Activated CD4-positive, CD25-positive, alpha-beta regulatory T cell treated with anti-CD3 and anti-CD28 coated beads, Interleukin-2, amount 50 U/mL, for 72 hours (primary cell): ENCODE data around the gene SLC6A13.
"Not testable (repeated sequence)": the region's sequence is repeated elsewhere in the genome, so short reads cannot be mapped to it uniquely, and the experiment has no call there.

ENCODE experiments used
- DNase-seq: peaks from one replicate; pipeline ENCODE4 v3.0.0; 2021

The SLC6A13 gene

DNA sequence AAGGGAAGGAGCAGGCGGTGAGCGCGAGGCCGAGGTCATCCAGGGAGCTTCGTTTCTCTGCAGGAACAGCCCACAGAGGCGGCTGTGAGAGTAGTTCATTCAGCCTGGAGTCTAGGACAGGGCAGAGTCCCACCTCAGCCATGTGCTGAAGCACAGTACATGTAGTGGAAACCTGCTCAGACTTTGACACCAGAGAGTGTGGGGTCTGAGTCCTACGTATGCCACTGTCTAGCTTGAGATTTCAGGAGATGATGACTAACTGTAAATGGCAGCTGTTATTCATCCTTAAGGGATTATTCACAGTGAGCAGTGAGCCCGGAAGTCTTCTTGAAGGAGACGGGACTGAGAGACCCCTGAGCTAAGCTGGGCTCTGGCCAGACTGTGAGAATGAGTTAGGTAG, 938 bp upstream of the SLC6A13 start:
- DNase-seq: no peak

DNA sequence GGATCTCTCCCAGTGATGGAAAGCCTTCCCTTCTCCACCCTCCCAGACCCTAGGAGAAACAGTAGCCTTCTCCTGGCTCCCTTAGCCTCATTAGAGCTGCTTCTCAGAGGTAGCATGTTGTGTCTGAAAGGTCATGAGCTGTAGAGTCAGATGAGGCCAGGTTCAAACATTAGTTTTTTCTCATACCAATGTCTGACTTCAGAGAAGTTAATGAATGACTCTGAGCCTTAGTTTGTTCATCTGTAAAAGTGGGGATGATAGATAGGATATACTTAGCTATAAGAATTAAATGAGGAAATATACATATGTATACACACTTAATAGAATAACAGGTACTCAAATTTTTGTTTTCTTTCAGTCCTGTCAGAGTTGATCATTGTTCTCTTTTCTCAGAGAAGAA, 523 bp downstream of the SLC6A13 start:
- no peak for DNase-seq

DNA sequence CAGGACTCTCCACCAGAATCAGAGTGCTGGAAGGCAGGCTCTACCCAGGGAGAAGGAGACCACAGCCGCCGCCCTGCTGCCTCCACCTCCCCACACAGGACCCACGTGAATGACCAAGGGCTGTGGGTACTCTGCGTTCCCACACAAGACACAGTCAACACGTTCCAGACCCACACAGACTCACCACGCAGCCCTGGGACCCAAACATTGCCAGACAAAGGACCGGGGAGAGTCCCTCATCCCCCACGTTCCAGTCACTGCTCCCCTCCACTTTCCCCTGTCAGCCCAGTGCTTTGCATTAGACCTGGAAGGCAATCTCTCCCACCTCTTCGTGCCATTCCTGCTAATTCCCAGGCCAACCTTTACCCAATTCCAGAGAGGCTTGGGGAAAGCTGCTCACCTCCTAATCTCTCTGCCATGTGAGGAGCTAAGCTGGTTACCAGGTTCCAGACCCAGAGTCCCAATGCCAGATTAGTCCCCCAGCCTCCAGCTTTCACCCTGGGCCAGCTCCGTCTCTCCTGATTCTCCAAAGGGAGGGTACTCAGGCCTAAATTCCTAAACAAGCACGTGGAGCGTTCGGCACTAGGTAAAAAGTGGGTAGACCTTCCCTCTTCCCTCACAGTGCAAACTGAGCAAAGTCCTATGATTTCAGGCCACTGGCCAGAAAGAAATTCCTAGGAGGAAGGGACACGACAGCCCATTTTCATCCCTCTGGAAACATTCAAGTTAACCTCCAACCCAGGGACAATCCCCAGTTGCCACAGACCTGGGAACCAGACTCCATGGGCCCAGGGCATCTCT, 4.9 kb downstream of the SLC6A13 start:
- no peak for DNase-seq

DNA sequence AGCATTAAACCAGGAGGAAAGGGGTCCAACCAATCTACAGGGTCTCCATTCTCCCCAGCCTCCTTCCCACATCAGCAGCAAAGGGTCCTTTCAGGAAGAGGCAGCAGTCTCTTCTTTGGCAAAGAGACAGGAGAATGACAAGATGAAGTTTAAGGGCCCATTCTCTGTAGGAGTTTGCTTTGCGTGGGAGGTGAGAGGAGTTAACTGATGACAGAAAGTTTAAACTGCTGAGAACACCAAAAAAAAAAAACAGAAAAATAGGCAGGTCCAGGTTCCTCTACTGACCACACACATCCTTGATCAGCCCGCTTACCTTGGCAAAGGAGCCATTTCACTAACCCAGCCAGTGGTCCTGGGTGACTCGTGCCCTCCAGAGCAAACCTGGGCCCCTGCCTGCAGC, 5.7 kb downstream of the SLC6A13 start:
- no peak for DNase-seq

DNA sequence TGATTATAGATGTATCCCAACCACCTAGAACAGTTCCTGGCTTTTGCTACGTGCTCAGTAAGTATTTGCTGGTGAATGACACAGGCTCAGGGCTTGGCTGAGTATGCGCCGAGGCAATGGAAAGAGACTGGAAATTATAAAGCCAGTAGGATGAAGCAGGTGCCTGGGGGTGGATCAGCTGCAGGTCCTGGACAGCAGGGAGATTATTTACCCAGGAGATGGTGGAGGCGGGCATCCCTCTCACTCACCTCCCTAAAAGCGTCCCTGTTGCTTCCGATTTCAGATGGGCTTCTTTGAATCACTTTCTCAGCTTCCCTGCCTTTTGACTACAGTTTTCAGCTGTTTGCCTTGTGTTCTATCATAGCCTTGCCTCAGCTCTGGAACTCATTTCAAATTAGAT, 6.4 kb downstream of the SLC6A13 start:
- DNase-seq: no peak

DNA sequence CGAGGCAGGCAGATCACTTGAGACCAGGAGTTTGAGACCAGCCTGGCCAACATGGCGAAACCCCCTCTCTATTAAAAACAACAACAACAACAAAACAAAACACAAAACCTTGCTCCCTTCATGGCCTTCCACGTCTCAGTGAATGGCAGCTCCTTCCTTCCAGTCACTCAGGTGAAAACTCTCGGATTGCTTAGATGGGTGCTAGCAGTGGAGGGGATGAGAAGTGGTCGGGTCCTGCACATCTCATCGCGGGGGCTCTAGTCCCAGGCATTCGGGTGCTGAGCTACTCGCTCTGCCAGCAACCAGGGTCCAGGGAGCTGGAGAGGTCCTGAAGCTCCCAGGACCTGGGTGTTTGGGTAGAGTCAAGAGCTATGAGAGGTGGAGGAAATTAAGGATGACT, 7.7 kb downstream of the SLC6A13 start:
- no peak for DNase-seq

DNA sequence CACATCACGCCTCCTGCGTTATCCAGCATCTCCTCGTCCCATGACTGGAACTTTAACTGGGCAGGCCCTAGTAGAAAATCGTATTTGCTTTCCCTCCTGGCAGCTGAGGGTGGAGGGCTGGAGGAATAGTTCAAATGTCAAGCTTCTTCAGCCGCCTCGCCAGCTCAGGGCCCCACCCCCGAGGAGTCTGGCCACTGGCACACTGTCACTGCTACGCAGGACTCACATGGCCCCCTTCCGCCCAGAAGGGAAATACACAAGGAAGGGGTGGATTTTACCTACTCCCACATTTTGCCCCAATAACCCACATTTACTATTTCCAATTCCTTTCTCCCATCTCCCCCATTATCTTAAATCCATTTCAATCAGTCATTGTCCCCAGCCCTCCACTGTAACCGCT, 8.6 kb downstream of the SLC6A13 start:
- no peak for DNase-seq

DNA sequence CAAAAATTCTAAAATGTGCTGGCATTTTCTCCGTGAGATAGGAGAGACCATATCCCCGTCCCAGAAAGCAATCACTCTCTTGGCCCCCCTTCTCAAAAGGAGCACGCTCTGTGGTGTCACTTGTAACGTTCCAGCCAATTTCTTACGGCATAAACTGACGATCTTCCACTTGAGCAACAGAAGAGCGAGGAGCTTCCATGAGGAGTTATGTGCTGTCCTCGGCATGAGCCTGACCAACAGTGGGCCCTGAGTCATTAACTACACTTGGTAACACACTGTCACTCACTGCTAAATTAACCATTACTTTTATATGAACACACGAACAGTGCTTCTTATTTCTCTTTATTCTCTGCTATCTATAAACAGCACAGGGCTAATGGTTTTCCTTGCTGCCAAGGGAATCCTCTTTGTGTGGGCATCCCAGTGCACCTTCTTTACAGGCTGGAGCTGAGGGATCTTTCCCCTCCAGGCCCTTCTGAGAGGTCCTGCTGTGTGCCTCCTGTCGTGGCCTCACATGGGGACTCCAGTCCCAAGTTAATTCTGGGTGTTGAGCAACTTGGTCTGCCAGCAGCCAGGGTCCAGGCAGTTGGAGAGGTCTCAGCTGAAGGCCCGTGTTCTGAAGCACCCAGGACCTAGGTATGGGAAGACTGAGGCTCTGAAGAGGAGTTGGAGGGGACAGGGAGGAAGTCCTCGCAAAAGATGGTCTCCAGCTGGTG, 9.4 kb downstream of the SLC6A13 start:
- DNase-seq: no peak

DNA sequence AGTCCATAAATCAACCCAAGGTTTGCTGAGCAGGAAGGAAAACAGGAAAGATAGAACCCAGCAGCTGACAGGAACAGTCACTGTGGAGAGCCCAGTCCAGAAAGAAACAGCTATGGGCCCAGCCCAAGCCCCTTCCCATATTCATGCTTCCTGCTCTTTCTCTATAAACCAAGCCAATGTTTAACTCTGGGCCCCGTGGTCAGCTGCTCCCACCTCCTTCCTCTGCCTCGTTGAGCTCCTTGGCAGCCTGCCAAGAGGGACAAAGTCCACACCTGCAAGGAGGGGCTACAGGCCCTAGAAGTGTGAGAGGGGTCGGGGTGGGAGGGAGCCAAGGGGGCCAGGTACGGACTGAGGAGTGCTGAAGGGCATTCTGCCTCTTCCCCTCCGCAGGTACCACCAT, 10.0 kb downstream of the SLC6A13 start:
- DNase-seq: no peak

DNA sequence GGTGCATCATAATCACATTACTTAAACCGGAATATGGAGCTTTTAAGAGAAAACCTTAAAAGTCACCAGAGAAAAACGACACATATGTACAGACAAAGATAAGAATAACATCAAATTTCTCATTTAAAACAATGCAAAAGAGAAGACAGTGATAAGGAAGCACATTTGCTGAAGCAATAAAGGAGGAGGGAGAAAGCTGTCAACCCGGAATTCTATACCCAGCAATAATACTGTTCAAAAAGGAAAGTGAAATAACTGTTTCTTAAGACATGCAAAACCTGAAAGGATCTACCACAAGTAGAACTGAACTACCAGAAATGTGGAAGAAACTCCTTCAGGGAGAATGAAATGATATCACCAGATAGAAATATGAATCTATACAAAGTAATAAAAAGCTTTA, 15.4 kb downstream of the SLC6A13 start:
- no peak for DNase-seq

DNA sequence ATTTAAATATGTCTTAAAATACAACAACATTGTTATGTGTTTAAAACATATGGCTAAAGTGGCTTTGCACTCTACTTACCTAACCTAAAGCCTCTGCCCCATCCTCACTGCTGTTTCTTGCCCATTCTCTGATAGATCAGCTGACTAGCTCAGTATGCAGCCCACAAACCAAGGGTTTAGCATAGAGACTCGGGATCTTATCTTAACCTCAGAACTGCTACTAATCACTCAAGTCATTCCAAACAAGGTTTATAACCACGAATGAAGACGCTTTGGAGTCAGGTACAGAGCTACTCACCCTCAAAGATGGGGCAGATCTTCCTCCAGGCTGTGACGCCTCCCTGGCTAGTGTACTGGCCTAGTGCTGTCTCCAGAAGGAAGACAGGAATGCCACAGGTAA, 19.3 kb downstream of the SLC6A13 start:
- no peak for DNase-seq

DNA sequence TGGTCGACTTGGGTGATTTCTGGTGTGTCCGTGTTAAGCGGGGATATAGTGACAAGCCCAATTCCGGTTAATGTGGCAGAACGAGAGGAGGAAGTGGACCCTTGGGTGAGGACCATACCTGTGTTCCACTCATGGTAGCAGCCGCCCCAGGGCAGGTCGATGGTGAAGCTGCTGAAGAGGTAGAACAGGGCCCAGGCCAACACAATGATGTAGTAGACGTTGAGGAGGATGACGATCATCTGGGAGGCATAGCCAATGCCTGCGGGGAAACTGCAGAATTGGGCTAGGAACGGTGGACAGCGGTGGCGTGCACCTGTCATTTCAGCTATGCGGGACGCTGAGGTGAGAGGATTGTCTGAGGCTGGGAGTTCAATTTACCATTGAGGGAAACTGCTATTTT, 20.1 kb downstream of the SLC6A13 start:
- DNase-seq: no peak

DNA sequence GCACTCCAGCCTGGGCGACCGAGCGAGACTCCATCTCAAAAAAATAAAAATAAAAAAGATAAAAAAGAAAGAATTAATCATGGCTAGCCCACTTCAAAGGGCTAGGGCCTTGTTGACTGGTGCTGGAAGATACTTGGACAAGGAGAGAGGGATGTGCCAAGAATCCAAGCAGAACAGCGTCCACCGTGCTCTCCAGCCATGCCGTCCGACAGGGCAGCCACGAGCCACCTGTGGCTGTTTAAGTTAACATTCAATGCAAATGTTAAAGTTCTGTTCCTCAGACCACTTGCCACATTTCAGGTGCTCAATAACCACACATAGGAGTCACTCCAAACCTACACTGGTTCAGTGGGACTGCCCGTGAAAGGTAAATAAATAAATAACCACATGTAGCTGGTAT, 21.4 kb downstream of the SLC6A13 start:
- DNase-seq: no peak

DNA sequence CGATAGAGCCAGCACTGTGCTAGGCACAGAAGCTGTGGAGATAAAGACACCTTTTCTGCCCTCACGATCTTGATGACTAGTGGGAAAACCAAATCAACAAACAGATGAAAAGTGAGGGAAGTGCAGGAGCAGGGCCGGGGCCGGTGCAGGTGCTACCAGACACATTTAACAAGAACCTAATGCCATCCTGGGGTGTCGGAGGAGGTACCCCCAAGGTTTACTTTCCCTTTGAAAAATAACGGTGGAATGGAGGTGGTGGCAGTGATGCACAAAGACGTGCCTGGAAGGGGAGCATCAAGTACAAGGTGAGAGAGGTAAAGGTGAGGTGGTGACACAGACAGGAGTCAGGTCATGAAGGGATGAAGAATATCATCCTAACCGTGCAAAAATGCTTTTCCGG, 22.1 kb downstream of the SLC6A13 start:
- no peak for DNase-seq

DNA sequence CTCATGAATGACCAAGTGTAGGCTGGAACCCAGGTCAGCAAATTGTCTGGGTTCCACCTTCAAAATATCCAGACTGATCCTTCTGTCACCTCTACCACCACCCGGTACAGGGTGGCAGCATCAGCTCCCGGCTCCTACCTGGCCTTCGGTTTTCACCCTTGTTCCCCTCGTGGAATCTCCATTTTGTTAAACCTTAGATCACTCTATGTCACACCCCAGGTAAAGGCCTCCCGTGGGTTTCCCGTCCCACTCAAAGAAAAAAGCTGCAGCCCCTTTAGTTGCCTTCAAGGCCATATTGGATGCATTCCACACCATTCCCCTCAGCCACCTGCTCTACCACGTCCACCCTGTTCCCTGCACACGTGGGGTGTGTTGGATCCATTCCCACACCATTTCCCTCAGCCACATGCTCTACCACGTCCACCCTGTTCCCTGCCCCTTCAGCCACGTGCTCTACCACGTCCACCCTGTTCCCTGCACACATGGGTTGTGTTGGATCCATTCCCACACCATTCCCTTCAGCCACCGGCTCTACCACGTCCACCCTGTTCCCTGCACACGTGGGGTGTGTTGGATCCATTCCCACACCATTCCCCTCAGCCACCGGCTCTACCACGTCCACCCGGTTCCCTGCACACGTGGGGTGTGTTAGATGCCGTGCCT, 23.8 kb downstream of the SLC6A13 start:
- DNase-seq: no peak

DNA sequence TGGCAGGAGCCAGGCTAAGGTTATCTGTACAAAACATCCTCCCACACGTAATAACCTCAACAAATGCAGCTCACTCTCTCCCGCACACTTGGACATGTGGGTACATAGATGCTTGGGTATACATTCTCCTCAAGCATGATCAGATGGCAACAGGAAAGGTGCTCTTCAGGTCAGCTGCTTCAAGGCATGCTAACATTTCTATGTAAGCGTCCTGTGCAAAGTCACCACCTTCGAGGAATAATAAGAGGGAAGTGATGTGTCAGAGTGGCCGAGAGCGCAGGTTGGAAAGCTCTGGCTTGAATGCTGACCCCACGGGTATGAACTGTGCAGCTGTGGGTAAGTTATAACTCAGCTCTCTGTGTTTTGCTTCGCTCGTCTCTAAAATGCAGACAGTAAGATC, 24.5 kb downstream of the SLC6A13 start:
- DNase-seq: no peak

DNA sequence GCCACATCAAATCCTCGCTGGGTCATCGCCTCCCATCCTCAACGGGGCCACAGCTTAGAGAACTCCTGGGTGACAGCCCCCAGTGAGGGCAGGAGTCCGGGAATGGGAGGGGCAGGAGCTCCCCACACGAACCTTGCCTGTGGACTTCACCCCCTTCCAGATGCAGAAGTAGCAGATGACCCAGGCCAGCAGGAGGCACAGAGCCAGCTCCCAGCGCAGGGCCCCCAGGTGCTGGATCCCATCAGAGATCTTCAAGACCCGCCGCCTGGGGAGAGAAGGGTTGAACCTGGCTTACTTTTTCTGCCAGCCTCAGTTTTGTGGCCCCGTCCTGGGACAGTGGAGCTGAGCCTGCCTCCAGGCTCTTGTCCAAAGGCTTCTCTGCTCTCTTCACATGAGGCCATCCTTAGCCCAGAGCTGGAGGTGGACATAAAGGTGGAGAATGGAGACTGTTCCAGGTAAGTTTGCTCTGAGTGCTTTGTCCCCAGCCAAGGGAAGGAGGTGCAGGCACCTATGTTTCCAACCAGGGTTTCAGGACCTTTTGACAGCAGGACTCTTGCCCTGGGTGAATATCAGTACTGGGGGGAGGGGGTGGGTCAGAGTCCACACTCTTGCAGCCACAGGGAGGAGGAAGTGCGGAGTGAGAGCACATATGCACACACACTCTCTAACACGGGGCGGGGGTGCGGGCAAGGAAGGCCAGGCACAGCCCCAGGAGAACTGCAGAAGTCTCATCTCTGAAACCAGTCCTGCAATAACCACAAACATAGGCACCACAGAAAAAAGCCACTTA, 25.4 kb downstream of the SLC6A13 start:
- DNase-seq: no peak

DNA sequence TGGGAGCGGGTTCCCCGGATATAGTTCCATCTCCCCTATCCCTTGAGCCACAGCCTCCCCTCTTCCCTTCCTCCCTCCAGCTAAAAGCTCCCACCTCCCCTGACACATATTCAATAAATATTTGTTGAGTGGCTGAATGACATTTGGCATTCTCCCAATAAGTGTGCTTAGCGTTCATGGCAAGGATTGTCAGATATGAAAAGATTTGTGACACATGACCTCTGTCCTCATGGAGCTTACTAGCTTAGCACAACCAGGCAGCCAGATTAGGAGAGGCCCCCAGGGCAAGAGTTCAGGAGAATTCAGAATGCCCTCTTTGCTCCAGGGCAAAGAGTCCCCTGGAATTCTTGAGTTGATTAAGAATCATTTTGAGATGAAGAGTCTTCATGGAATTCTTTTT, 26.2 kb downstream of the SLC6A13 start:
- DNase-seq: no peak

DNA sequence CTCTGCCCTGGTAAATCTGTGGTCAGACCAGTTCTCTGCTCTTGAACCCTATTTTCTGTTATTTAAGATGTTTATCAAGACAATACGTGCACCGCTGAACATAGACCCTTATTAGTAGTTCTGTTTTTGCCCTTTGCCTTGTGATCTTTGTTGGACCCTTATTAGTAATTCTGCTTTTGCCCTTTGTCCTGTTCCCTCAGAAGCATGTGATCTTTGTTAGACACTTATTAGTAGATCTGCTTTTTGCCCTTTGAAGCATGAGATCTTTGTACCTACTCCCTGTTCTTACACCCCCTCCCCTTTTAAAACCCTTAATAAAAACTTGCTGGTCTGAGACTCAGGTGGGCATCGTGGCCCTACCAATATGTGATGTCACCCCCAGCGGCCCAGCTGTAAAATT, 26.7 kb downstream of the SLC6A13 start:
- not testable (repeated sequence) for DNase-seq

DNA sequence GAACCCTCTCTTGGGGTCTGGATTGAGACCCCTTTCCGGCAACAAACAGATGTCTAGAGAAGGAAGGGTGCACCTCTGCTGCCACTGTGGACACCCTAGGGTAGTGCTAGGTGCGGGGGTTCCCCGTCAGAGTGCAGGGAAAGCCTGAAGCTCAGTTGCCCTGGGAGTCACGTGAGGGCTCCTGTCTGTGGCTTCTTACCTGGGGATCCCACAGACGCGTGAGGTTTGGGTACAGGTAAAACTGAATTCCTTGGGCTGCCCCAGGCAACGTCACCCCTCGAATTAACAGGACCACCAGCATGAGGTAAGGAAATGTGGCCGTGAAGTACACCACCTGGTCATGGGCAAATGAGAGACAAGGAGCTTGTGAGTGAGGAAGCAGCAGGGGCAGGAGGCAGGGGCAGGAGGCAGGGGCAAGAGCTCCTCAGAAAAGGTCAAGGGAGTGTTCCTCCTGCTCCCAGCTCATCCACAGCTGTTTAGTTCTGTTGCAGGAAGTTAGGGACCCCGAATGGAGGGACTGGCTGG, 27.7 kb downstream of the SLC6A13 start:
- no peak for DNase-seq

DNA sequence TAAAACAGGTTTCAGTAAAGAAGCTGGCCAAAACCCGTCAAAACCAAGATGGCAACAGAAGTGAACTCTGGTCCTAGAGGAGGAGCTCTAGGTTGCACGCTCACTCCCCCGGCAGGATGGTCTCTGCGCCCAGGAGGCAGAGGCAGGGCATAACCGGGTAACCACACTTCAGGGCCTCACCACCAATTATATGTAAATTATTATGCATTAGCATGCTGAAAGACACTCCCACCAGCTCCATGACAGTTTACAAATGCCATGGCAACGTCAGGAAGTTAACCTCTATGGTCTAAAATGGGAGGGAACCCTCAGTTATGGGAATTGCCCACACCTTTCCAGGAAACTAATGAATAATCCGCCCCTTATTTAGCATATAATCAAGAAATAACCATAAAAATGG, 28.6 kb downstream of the SLC6A13 start:
- no peak for DNase-seq

DNA sequence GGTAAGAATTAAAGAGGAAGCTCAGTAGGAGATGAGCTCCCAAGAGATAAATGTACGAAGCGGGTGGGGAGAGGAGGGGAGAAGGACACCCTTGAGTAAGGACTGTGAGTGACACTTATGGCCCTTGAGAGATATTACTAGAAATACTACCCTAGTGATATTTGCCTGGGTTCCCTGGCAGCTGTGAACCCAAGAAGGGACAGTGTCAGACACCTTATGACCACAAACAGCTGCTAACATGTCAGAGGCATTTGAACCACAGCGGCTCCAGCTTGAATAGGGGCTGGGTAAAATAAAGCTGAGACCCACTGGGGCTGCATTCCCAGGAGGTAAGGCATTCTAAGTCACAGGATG, 29.0 kb downstream of the SLC6A13 start:
- no peak for DNase-seq
